SJSA1 (cell line): ENCODE results near the gene AMN. TPM values are rescaled to one million over a fixed set of nuclear protein-coding genes. Genes with fewer than 3 reads are reported as not detected.

Source experiments
- DNase-seq, 2 experiments: peaks; one replicate each; pipeline ENCODE4 v3.0.0-alpha.2; 2015 to 2020; ENCODE audit warnings: low spot score in 2 of 2, low read depth in 1 of 2
- H3K27ac ChIP-seq: fragments of 250-450 bp; sonication (Bioruptor Pico); 2 replicates; pipeline ENCODE4 v1.5.1; 2020; ENCODE audit warnings: mild to moderate bottlenecking, moderate library complexity
- H3K27me3 ChIP-seq: fragments of 250-450 bp; sonication (Bioruptor Pico); replicated peaks from 2 replicates; pipeline ENCODE4 v1.5.1; 2020; ENCODE audit warnings: mild to moderate bottlenecking, moderate library complexity
- H3K36me3 ChIP-seq: fragments of 250-450 bp; sonication (Bioruptor Pico); 2 replicates; pipeline ENCODE4 v1.5.1; 2020; ENCODE audit warnings: mild to moderate bottlenecking
- H3K4me1 ChIP-seq: fragments of 250-450 bp; sonication (Bioruptor Pico); replicated peaks from 2 replicates; pipeline ENCODE4 v1.6.1; 2021; ENCODE audit warnings: mild to moderate bottlenecking
- H3K4me3 ChIP-seq: fragments of 250-450 bp; sonication (Bioruptor Pico); 2 replicates; pipeline ENCODE4 v1.5.1; 2020; ENCODE audit warnings: mild to moderate bottlenecking
- H3K9me3 ChIP-seq: fragments of 250-450 bp; sonication (Bioruptor Pico); replicated peaks from 2 replicates; pipeline ENCODE4 v1.5.1; 2020; ENCODE audit warnings: mild to moderate bottlenecking
- total RNA-seq: library from RNA; depleted of rRNA; stranded (reverse); fragments of >200 nt; shearing (Covaris generic); gene quantifications from 2 replicates; pipeline ENCODE4 v1.2.3, GENCODE V29; 2014

Gene AMN
- total RNA-seq, 1 experiment from 2014 or later: not detected

DNA sequence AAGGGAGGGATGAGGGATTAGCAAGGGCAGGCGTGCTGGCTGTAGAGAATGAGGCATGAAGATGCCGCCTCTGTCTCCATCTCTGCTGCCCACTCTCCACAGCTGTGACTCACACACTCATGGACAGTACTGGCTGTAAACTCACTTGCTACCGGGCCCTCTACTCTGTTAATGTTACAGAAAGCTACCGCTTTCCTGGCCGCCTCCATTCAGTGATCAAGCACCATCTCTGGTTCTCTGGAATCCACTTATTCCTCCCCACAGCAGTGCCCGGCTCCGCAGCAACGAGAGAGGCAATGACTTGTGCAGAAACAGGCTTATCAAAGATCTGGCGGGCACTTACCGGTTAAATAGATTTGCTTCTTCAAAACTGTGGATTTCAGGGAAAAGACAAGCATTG is 34.8 kb downstream of the AMN start:
- Histone ChIP-seq H3K36me3 (peaks cover 84% of the 10 kb centered on the region), H3K4me1 (peaks cover 7% of the 10 kb centered on the region), H3K27ac (no peak overlapping the region), H3K27me3 (no peaks in the 10 kb centered on the region), H3K4me3 (no peak overlapping the region), H3K9me3 (no peaks in the 10 kb centered on the region)
- DNase-seq: no peak

DNA sequence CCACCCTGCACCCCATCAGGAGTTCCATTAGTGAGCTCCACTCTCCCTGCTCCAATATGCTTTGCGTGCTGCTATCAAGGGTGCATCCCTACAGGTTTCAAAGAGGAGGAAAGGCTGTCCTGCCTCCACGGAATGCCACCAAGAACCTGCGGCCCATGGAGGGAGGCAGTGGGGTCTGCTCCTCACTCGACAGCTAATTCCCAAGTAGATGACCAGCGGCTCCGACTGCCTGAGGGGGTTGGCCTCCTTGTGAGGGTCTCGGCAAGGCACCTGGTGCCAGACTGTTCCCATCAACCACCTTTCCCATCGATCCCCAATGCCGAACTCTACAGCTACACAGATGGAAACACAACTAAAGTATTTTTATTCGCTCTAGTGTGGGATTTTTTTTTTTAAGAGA is 36.0 kb downstream of the AMN start:
- Histone ChIP-seq H3K27me3 (no peaks in the 10 kb centered on the region), H3K9me3 (no peaks in the 10 kb centered on the region), H3K4me1 (no peaks in the 10 kb centered on the region), H3K27ac (no peak overlapping the region), H3K4me3 (no peak overlapping the region), H3K36me3 (peaks cover 80% of the 10 kb centered on the region)
- no peak for DNase-seq

DNA sequence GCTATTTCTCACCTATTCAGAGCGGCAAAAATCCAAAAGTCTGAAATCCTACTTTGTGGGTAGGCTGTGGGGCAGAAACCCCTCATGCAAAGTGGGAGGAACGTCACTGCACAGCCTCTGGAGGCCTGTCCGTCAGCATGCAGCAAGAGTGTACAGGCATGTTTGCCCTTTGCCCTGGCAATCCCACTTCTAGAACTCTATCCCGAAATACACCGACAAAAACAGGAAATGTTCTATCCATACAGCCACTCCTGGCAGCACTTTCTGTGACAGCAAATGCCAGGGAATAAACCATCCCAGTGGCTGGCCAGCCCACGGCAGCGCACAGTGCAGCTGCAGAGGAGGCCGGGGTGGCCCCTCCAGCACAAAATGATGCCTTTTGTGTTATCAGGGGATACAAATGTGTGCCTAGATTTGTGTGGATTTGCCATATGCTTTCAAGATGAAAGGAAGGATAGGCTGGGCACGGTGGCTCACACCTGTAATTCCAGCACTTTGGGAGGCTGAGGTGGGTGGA is 39.7 kb downstream of the AMN start:
- no peaks in the 10 kb centered on the region for H3K27me3 ChIP-seq
- DNase-seq: no peak
- peaks cover 81% of the 10 kb centered on the region for H3K36me3 ChIP-seq
- H3K4me3 ChIP-seq: no peak overlapping the region
- no peak overlapping the region for H3K27ac ChIP-seq
- no peaks in the 10 kb centered on the region for H3K4me1 ChIP-seq
- no peaks in the 10 kb centered on the region for H3K9me3 ChIP-seq

DNA sequence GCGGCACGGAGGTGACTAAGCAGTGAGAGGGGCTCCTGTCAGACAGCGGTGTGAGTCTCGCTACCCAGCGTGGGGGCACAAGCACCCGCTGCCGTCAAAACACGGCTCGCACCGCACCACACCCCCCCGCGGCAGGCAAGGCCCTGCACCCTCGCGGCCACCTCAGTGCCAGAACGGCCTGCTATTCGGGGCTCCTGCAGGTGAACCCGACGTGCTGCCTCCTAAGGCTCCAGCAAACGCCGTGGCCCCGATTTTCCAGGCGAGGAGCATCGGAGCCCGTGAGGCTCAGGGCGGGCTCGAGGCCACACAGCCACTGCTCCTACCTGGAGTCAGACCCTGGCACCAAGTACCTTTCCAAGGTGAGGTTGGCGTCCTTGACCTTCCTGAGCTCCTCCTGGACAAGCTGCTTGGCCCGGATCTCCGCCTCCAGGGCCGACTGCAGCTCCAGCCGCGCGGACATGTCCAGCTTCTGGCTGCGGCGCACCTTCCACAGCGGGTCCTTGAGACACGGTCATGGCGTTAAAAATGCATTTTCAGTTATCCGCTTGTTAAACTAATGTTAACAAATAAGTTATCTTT is 41.8 kb downstream of the AMN start:
- no peak overlapping the region for H3K27ac ChIP-seq
- no peaks in the 10 kb centered on the region for H3K4me1 ChIP-seq
- H3K36me3 ChIP-seq: peaks cover 82% of the 10 kb centered on the region
- H3K9me3 ChIP-seq: no peaks in the 10 kb centered on the region
- H3K4me3 ChIP-seq: no peak overlapping the region
- DNase-seq: no peak
- H3K27me3 ChIP-seq: no peaks in the 10 kb centered on the region

GRCh38 chr14:102965282-102965681 is 42.8 kb downstream of the AMN start:
- Histone ChIP-seq H3K9me3 (no peaks in the 10 kb centered on the region), H3K27me3 (no peaks in the 10 kb centered on the region), H3K4me3 (no peak overlapping the region), H3K36me3 (peaks cover 88% of the 10 kb centered on the region), H3K4me1 (no peaks in the 10 kb centered on the region), H3K27ac (no peak overlapping the region)
- DNase-seq: no peak

- Histone ChIP-seq H3K27ac (no peak overlapping the region), H3K4me1 (no peaks in the 10 kb centered on the region), H3K27me3 (no peaks in the 10 kb centered on the region), H3K4me3 (no peak overlapping the region), H3K36me3 (peaks cover 88% of the 10 kb centered on the region), H3K9me3 (no peaks in the 10 kb centered on the region)
- DNase-seq: no peak
Observed at GRCh38 chr14:102965971-102966655, 43.6 kb downstream of the AMN start.

DNA sequence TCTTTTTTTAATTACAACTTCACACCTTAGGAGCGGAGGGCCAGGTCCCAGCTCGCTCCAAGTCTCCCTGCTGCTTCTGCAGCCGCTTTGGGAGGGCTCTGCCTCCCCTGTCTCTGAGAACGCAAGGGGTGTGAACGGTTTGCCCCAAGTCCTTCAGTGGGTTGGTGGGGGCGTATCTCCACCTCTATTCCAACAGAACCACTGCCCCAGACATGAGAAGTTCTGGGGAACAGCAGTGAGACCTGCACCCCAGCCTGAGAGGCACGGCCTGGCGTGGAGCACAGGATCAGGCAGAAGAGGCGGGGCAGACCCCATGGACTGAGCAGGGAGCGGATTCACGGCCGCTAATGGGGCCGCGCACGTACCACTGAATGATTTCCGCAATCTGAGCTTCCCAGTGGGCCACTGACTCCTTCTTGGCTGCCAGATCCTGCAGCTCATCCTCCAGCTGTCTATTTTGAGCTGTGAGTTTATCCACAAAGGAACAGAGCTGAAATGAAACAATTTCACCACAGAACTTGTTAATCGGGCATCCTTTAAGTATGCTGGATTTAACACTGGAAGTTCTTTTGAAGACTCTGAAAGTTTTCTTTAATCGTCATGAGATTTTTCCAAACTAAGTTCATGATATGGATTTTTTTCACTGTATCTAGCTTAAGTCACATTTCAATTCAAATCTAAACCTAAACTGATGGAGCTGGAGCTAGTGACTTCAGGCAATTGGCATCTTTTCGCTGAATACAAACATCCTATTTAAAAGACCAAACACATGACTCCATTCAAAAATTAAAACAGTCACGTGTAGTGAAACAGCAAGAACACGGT is 44.4 kb downstream of the AMN start:
- no peaks in the 10 kb centered on the region for H3K9me3 ChIP-seq
- H3K27me3 ChIP-seq: no peaks in the 10 kb centered on the region
- H3K36me3 ChIP-seq: peaks cover 88% of the 10 kb centered on the region
- no peak for DNase-seq
- no peaks in the 10 kb centered on the region for H3K4me1 ChIP-seq
- no peak overlapping the region for H3K4me3 ChIP-seq
- no peak overlapping the region for H3K27ac ChIP-seq

GRCh38 chr14:102967506-102967795 is 45.0 kb downstream of the AMN start:
- Histone ChIP-seq H3K27ac (no peak overlapping the region), H3K9me3 (no peaks in the 10 kb centered on the region), H3K36me3 (peaks cover 87% of the 10 kb centered on the region), H3K4me1 (no peaks in the 10 kb centered on the region), H3K4me3 (no peak overlapping the region), H3K27me3 (no peaks in the 10 kb centered on the region)
- no peak for DNase-seq

- DNase-seq: no peak
- no peak overlapping the region for H3K27ac ChIP-seq
Observed at GRCh38 chr14:102968306-102968705, 45.8 kb downstream of the AMN start.

DNA sequence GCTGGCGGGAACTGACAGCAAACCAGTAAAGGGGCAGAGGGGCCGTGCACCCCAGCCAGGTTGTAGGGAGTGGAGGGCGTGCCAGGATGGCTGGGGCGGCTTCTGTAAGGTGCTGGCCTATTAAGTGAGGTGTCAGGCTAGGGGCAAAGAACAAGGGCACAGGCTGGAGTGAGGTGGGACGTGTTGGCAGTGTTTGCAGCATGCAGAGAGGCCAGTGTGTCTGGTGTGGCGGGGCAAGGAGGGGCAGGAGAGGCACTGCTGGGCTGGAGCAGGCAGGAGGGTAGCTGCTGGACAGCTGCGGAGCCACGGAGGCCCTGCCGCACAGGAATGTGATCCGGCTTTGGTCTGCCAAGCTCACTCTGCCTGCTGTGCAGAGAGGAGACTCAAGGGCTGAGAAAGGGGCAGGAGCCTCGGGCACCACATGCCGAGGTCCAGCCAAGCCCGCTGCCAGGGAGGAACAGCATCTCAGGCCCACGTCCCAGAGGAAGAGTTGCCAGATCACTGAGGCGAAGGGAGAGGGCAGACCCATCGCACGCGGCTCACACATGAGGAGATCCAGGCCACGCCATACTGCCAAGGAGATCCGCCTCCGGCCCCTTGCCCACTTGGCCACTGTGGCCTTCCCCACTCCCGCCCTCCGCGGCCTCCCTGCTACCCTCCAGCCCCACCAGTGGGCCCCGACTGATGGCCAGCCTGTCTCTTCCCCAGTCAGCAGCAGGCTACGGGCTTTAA is 46.8 kb downstream of the AMN start:
- Histone ChIP-seq H3K36me3 (peaks cover 89% of the 10 kb centered on the region), H3K4me3 (no peak overlapping the region), H3K27me3 (no peaks in the 10 kb centered on the region), H3K9me3 (no peaks in the 10 kb centered on the region), H3K27ac (no peak overlapping the region), H3K4me1 (no peaks in the 10 kb centered on the region)
- no peak for DNase-seq

More at GRCh38 chr14:102968306-102968705, 45.8 kb downstream of the AMN start:
- Histone ChIP-seq H3K9me3 (no peaks in the 10 kb centered on the region), H3K4me3 (no peak overlapping the region), H3K27me3 (no peaks in the 10 kb centered on the region), H3K36me3 (peaks cover 89% of the 10 kb centered on the region), H3K4me1 (no peaks in the 10 kb centered on the region)

DNA sequence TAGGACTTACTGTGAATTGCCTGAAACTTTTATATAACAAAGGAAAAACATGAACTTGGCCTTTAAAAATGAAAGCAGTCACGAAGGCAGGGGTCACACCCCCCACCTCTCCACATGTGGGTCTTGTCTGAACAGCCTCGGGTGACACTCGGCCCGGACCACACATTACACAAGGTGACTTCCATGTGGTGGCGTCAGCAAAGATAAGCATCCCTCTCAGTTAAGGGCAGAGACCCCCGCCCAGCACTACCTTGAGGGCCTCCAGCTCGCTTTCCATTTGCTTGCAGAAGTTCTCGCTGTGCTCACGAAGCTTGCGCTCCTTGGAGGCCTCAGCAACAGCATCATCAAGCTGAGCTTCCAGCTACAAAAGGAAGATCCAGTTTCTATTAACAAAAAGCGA is 47.4 kb downstream of the AMN start:
- Histone ChIP-seq H3K36me3 (peaks cover 87% of the 10 kb centered on the region), H3K27me3 (no peaks in the 10 kb centered on the region), H3K4me1 (no peaks in the 10 kb centered on the region), H3K9me3 (no peaks in the 10 kb centered on the region), H3K4me3 (no peak overlapping the region), H3K27ac (no peak overlapping the region)
- DNase-seq: no peak

GRCh38 chr14:102970496-102970895 is 48.0 kb downstream of the AMN start:
- Histone ChIP-seq H3K27me3 (no peaks in the 10 kb centered on the region), H3K27ac (no peak overlapping the region), H3K4me1 (no peaks in the 10 kb centered on the region), H3K4me3 (no peak overlapping the region), H3K36me3 (peaks cover 86% of the 10 kb centered on the region), H3K9me3 (no peaks in the 10 kb centered on the region)
- no peak for DNase-seq

- no peak for DNase-seq
- no peaks in the 10 kb centered on the region for H3K9me3 ChIP-seq
- H3K36me3 ChIP-seq: peaks cover 86% of the 10 kb centered on the region
- no peak overlapping the region for H3K27ac ChIP-seq
- H3K4me3 ChIP-seq: no peak overlapping the region
- H3K27me3 ChIP-seq: no peaks in the 10 kb centered on the region
- H3K4me1 ChIP-seq: no peaks in the 10 kb centered on the region
Observed at GRCh38 chr14:102971314-102971713, 48.9 kb downstream of the AMN start.
